SJSA1 (cell line): ENCODE data around the gene LRRFIP1. TPM values are rescaled to one million over a fixed set of nuclear protein-coding genes. Genes with fewer than 3 reads are reported as not detected.

Experiments
- DNase-seq, 2 experiments: peaks; one replicate each; pipeline ENCODE4 v3.0.0-alpha.2; 2015 to 2020; ENCODE audit warnings: low spot score in 2 of 2, low read depth in 1 of 2
- H3K27ac ChIP-seq: fragments of 250-450 bp; sonication (Bioruptor Pico); 2 replicates; pipeline ENCODE4 v1.5.1; 2020; ENCODE audit warnings: mild to moderate bottlenecking, moderate library complexity
- H3K27me3 ChIP-seq: fragments of 250-450 bp; sonication (Bioruptor Pico); replicated peaks from 2 replicates; pipeline ENCODE4 v1.5.1; 2020; ENCODE audit warnings: mild to moderate bottlenecking, moderate library complexity
- H3K36me3 ChIP-seq: fragments of 250-450 bp; sonication (Bioruptor Pico); 2 replicates; pipeline ENCODE4 v1.5.1; 2020; ENCODE audit warnings: mild to moderate bottlenecking
- H3K4me1 ChIP-seq: fragments of 250-450 bp; sonication (Bioruptor Pico); replicated peaks from 2 replicates; pipeline ENCODE4 v1.6.1; 2021; ENCODE audit warnings: mild to moderate bottlenecking
- H3K4me3 ChIP-seq: fragments of 250-450 bp; sonication (Bioruptor Pico); 2 replicates; pipeline ENCODE4 v1.5.1; 2020; ENCODE audit warnings: mild to moderate bottlenecking
- H3K9me3 ChIP-seq: fragments of 250-450 bp; sonication (Bioruptor Pico); replicated peaks from 2 replicates; pipeline ENCODE4 v1.5.1; 2020; ENCODE audit warnings: mild to moderate bottlenecking
- total RNA-seq: library from RNA; depleted of rRNA; stranded (reverse); fragments of >200 nt; shearing (Covaris generic); gene quantifications from 2 replicates; pipeline ENCODE4 v1.2.3, GENCODE V29; 2014

The LRRFIP1 gene
- total RNA-seq, 1 experiment from 2014 or later, result 76.7 TPM

DNA sequence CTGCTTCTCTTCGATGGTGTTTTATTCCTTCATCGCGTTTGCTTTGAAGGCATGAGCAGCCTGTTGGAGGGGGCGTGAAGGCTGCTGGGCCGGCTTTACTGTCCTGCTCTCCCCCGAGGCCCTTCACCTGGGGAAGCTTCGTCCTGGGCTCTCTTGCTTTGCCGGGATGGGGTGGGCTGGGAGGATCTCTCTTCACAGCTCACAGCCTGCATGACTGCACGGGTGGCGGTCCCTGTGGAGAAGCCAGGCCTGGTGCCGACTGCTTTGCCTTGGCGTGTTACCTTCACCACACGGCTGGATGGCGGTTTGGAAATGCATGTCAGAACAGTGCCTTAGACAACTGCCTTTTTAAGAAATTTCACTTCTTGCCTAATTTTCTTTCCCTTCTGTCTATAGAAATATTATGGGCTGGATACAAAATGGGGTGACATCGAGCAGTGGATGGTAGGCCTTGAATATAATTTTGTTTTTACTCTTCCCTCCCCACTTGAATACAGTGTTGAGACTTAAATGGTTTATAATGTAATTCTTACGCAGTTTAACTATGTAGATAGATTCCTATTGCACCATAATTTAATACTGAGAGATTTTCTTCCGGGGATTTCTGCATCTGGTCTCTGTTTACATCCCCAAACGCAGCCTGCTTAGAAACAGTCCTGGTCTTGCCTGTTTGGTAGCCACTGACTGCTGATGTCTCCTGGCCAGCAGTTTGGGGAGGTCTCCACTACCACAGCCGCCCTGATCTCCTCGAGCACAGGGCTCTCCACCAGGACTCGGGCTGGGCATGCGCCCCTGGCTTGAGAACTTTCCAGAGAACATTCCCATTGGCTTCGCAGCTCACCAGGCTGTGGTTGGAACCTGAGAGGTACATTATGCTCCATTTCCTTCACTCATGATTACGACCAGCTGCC lies 90.2 kb downstream of the LRRFIP1 start:
- Histone ChIP-seq H3K27ac (no peak overlapping the region), H3K9me3 (no peaks in the 10 kb centered on the region), H3K4me3 (no peak overlapping the region), H3K27me3 (no peaks in the 10 kb centered on the region), H3K4me1 (peaks cover 40% of the 10 kb centered on the region), H3K36me3 (peaks cover 31% of the 10 kb centered on the region)
- DNase-seq, result no peak

DNA sequence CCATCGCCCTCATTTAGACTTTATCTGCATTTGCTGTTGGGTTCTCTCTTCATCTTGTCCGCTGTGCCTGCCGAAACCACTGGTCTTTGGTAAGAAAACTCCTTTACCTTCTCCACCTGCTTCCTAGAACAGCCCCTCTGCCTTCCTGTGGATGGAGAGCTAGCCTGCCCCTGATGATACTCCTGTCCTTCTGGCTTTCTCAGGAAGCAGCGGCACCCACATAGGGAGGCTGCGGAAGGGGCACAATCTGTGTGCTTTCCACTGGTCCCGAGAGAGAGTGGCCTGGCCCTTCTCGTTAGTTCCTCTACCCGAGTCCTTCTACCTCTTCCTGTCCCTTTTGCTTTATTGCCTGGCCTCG lies 90.9 kb downstream of the LRRFIP1 start:
- no peaks in the 10 kb centered on the region for H3K9me3 ChIP-seq
- no peak overlapping the region for H3K27ac ChIP-seq
- H3K27me3 ChIP-seq, result no peaks in the 10 kb centered on the region
- H3K4me3 ChIP-seq, result no peak overlapping the region
- peaks cover 27% of the 10 kb centered on the region for H3K36me3 ChIP-seq
- peaks cover 40% of the 10 kb centered on the region for H3K4me1 ChIP-seq
- no peak for DNase-seq

DNA sequence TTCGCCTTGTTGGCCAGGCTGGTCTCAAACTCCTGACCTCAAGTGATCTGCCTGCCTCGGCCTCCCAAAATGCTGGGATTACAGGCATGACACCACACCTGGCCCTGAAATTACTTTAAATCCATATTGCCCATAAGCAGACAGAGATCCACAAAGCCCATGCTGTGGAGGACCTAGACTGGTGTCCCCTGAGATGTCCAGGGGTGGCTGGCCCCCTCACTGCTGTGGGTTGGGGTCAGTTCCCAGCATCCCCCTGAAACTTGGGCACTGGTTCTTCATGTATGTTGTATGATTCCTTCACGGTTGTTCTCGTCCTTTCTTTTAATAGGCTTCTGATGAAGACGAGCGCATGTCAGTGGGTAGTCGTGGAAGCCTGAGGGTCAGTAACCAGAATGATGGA lies 93.1 kb downstream of the LRRFIP1 start:
- Histone ChIP-seq H3K27me3 (no peaks in the 10 kb centered on the region), H3K4me3 (no peak overlapping the region), H3K27ac (peak overlapping the region; percentile 75), H3K4me1 (peaks cover 28% of the 10 kb centered on the region), H3K9me3 (no peaks in the 10 kb centered on the region), H3K36me3 (peaks cover 39% of the 10 kb centered on the region)
- DNase-seq, result no peak

DNA sequence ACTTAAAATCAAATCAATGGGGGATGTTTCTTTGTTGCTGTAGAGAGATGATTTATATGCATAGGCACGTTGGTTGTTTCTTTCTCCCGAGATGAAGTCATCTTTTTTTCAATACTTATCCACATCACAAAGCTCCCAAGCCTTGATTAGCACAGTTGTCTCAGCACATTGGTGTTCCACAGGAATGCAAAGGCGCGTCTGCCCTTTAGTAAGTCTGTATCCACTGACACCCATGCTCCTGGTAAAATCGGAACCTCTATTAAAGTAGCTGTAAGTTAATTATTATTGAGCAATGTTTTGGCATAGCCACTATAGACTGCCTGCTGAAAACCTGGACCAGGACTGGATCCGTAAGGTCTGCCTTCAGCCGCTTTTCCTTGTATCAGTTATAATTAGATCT lies 93.6 kb downstream of the LRRFIP1 start:
- H3K4me3 ChIP-seq, result no peak overlapping the region
- peaks cover 23% of the 10 kb centered on the region for H3K4me1 ChIP-seq
- no peaks in the 10 kb centered on the region for H3K9me3 ChIP-seq
- peaks cover 43% of the 10 kb centered on the region for H3K36me3 ChIP-seq
- peak overlapping the region; percentile 75 for H3K27ac ChIP-seq
- H3K27me3 ChIP-seq, result no peaks in the 10 kb centered on the region
- DNase-seq, result peak; percentile 58 to 65

DNA sequence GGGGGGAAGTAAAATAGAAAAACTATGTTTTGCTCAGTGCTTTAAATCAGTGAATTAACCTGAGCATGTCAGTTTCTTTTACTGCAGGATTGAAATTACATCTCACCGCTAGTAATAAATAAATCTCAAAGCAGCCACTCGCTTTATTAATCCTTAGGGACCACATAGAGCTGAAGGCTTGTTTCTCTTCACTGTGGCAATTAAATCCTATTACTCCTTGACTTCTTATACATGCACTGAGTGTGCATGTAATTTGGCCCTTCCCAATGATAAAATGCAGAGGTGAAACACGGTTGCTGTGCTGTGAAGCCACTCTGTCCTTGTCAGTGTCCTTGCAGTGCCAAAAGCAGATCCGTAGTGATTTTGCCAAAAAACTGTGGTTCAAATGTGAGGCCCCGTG lies 94.1 kb downstream of the LRRFIP1 start:
- no peak overlapping the region for H3K4me3 ChIP-seq
- H3K4me1 ChIP-seq, result peaks cover 23% of the 10 kb centered on the region
- no peaks in the 10 kb centered on the region for H3K9me3 ChIP-seq
- peaks cover 43% of the 10 kb centered on the region for H3K36me3 ChIP-seq
- H3K27ac ChIP-seq, result peak overlapping the region; percentile 75
- no peaks in the 10 kb centered on the region for H3K27me3 ChIP-seq
- DNase-seq, result no peak

DNA sequence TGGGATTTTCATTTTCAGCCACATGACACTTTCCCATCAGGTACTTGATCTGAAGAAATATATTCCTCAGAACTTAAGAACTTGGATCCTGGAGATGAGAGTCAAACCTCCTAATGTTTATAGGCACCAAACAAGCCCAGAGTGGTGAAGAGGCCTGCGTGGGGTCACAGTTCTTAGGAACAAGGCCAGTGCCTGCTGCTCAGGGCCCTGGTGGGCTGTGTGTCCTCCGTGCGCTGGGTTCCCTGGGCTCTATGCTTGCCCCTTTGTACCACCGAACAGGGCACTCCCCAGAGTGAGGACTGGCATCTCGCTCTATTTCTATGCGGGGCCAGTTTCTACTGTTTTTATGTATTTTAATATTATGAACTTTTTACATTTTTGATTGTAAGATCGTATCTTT lies 95.2 kb downstream of the LRRFIP1 start:
- peaks cover 32% of the 10 kb centered on the region for H3K4me1 ChIP-seq
- no peaks in the 10 kb centered on the region for H3K9me3 ChIP-seq
- no peak overlapping the region for H3K4me3 ChIP-seq
- DNase-seq, result no peak
- no peaks in the 10 kb centered on the region for H3K27me3 ChIP-seq
- peaks cover 38% of the 10 kb centered on the region for H3K36me3 ChIP-seq
- no peak overlapping the region for H3K27ac ChIP-seq

DNA sequence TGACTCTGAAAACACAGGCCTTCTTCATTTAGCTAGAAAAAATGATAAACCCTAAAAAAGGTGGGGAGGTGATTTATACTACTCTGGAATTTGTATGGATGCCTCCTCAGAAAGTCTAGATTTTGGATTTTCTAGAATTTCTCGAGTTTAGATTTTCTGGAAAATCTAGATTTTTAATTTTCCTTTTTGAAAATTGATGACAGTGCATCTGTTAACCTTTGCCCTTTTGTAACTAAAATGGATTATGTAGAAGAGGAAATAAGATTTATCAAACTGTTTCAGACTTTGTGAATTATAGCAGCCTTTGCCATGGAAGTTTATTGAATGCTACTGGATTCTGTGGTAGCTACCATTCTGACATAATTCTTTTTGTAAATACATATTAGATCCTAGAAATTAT lies 95.6 kb downstream of the LRRFIP1 start:
- peaks cover 35% of the 10 kb centered on the region for H3K4me1 ChIP-seq
- no peaks in the 10 kb centered on the region for H3K27me3 ChIP-seq
- no peak for DNase-seq
- peaks cover 36% of the 10 kb centered on the region for H3K36me3 ChIP-seq
- no peak overlapping the region for H3K4me3 ChIP-seq
- H3K9me3 ChIP-seq, result no peaks in the 10 kb centered on the region
- H3K27ac ChIP-seq, result no peak overlapping the region

DNA sequence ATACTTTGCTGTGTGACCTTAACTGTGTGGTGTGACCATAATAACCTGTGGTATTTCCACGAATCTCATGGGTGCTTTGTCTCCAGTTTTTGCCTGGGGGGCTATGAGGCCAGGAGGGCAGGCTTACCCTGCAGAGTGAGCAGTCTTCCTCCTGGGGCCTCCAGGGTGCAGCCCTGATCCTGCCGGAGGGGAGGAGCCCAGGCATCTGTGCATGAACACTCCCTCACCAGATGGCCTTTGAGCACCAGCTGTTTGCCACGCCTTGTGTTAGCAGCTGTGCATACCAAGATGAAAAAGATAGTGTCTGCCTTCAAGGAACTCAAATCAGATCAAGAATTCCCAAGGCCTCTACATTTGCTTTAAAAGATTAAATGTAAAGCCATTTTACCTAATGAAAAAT lies 96.2 kb downstream of the LRRFIP1 start:
- Histone ChIP-seq H3K36me3 (peaks cover 30% of the 10 kb centered on the region), H3K4me1 (peaks cover 35% of the 10 kb centered on the region), H3K27me3 (no peaks in the 10 kb centered on the region), H3K4me3 (no peak overlapping the region), H3K9me3 (no peaks in the 10 kb centered on the region), H3K27ac (no peak overlapping the region)
- no peak for DNase-seq

DNA sequence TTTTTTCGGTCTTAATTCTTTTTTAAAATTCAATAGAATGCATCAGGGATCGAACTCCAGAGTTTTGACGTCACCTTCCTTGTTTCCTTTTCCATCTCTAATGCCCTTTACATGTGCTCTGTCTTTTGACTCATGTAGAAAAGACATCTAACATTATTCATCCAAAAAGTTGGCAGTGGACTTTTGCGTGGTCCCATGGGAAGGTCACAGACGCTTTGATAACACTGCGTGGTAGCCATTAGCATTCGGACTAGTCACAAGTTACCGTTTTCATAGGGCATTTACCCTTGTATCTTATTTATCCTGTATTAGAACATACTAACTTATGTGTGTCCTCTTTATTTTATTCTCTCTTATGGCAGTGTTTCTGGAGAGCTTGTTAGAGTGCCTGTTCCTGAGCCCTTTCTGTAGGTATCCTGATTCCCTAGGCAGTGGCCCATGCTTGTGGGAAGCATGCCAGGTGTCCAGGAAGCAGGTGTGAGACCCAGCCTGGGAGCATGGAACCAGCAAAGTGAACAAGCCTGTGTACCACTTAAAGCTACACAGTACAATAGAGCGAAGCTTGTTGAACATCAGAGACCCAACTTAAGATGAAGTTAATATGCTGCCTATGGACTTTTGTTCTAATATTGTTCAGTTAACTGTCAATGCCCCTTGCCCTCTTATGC lies 97.6 kb downstream of the LRRFIP1 start:
- Histone ChIP-seq H3K27me3 (no peaks in the 10 kb centered on the region), H3K27ac (no peak overlapping the region), H3K4me1 (peaks cover 48% of the 10 kb centered on the region), H3K36me3 (peaks cover 29% of the 10 kb centered on the region), H3K4me3 (no peak overlapping the region), H3K9me3 (no peaks in the 10 kb centered on the region)
- DNase-seq, result no peak

DNA sequence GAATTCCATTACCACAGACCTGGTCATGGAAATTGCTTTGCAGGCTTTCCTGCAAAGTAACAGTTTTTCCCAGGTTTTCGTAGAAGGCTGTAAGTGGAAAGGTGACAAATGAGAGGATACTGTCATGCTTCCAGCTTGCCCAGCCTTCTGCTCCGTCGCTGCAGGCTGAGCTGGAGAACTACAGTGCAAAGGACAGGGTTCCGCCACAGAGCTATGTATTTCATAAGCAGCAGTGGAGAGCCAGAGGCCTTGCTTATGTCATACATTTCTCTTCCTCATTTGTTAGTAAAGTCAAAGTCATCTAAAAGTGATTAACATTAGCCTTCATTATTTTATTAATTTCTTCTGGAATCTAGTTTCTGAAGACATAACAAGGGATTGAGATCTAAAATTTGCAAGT lies 98.3 kb downstream of the LRRFIP1 start:
- Histone ChIP-seq H3K36me3 (peaks cover 29% of the 10 kb centered on the region), H3K27me3 (no peaks in the 10 kb centered on the region), H3K4me3 (no peak overlapping the region), H3K4me1 (peaks cover 49% of the 10 kb centered on the region), H3K9me3 (no peaks in the 10 kb centered on the region), H3K27ac (no peak overlapping the region)
- DNase-seq, result no peak

DNA sequence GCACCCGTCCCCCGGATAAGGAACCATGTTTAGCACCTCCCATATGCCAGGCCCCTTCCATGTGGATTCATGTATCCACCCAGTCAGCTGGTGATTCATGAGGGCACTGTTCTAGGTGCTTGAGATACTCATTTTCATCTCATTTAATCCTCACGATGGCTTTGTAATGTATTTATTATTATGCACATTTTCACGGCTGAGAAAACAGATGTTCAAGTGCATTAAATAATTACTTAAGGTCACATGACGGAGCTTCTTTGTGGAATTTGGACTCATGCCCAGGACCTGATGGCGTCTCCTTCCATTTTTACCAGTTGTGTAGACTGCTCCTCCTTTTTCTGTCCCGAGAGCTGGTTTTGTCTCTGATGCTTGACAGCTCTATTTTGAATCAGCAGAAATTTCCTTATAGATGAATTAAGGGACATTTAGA lies 99.0 kb downstream of the LRRFIP1 start:
- H3K9me3 ChIP-seq, result no peaks in the 10 kb centered on the region
- peaks cover 24% of the 10 kb centered on the region for H3K36me3 ChIP-seq
- peaks cover 49% of the 10 kb centered on the region for H3K4me1 ChIP-seq
- H3K27ac ChIP-seq, result no peak overlapping the region
- H3K4me3 ChIP-seq, result no peak overlapping the region
- DNase-seq, result peak in 1 of 2 experiments; percentile 31
- no peaks in the 10 kb centered on the region for H3K27me3 ChIP-seq

DNA sequence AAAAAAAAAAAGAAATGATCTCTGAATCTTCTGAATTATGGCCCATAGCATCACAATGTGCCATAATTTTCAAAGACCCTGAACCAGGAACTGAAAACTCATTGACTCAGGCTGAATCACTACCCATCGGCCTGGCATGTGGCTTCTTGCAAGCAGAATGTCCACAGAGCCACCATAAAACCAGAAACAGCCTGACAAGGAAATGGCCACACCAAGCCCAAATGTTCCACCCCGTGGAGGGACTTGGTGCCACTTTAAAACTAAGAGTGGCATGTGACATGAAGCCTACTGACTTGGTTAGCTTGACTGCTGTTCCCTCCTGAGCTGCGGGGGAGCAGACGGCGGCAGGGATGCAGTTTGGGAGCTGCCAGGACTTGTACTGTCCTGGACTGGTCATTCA lies 100.0 kb downstream of the LRRFIP1 start:
- Histone ChIP-seq H3K27me3 (no peaks in the 10 kb centered on the region), H3K36me3 (peaks cover 16% of the 10 kb centered on the region), H3K9me3 (no peaks in the 10 kb centered on the region), H3K4me3 (no peak overlapping the region), H3K4me1 (peaks cover 56% of the 10 kb centered on the region), H3K27ac (no peak overlapping the region)
- DNase-seq, result peak in 1 of 2 experiments; percentile 35

DNA sequence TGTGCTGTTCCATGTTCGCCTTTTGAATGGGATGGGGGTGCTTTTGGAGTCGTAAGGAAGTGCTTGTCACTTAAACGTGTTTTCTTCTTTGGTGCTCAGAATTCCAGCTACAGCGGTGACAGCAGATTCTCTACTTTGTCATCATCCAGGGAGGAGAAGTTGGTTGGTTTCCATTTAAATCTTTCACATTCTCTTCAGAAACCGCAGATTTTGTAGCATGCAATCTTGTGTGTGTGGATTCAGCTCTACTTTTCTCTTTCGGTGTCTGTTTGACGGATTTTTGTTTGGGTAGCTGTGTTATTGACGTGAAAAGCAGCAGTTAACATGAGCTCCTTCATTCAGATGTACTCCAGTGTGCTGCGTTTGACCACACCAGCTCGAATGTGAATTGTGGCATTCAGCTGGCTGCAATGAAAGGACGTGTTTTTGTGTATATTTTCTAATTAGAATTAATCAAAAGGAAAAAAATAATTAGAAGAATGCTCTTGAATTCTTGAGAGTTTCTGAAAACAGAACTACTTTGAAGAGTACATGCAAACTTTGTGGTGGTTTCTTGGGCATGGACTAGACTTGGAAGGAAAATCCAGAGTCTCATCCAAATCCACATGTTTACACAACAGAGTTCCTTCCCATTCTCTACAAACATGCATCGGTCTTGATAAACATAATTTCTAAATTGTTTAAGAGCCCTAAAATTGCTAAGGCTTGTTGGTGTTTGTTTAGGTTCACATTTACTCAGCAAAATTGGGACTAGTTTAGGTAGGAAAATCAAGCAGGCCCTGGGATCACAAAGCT lies 102.5 kb downstream of the LRRFIP1 start:
- Histone ChIP-seq H3K4me1 (peaks cover 67% of the 10 kb centered on the region), H3K27ac (peak overlapping the region; percentile 66), H3K36me3 (peaks cover 10% of the 10 kb centered on the region), H3K27me3 (no peaks in the 10 kb centered on the region), H3K9me3 (no peaks in the 10 kb centered on the region), H3K4me3 (no peak overlapping the region)
- peak; percentile 49 to 77 for DNase-seq
